ENCODE results near the gene WDR93. TPM values are rescaled to one million over a fixed set of nuclear protein-coding genes. Genes with fewer than 3 reads are reported as not detected.
A peak's percentile ranks its signal among the peaks of the same experiment; 100 is the strongest.

The WDR93 gene
- total RNA-seq (2014; rRNA removed; shearing (Covaris generic)): 0.05 TPM in 1 of 2 replicates, not detected in the other

DNA sequence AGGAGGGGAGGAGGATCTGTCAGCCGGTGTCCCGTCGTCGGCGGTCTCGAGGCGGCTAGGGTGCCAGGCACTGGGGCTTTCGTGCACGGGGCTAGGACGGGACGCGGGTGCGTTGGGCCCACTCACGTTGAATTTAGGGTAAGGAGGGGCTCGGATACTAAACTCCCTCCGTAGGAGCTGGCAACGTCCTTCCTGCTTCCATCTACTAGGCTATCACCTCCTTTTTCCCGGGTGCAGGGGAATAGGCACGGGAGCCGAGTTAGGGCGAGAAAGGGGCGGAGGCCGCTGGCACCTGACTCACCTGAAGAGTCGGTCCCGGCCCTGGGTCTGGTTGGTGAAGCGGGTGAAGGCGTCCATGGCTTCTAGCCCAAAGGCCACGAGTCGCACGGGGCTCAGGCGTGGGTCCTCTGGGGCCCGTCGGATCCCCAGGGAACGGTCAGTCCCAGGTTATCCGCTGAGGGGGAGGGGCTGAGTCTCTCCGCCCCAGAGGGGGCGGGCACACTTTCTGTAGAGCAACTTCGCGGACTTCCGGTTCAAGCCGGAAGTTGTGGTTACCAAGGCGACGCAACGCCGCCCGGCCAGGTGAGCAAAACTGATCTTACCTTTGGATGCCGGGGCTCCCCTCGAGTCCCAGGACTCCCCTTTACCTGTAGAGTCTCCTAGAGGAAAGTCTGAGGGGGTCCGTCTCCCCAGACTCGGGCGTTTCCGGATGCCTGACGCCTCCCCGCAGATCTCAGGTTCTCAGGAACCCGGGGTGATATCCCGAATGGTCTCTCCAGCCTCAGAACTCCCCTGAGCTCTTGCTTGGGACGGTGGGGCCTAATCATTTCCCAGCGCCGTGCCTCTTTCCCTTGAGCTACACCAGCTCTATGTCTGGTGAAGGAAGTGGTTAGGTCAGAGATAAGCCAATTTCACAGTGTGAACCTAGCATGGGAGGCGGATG is at the start of gene WDR93, which contains the start of gene PEX11A:
TSS of gene WDR93 (plus strand) at position 536 of the 943 bp plus-strand sequence. CDS start 10,936 bp downstream, outside the sequence.
TSS of gene PEX11A (minus strand) at position 479 of the 943 bp plus-strand sequence. CDS start at position 357, 122 bp downstream.
- Histone ChIP-seq H3K9me3 (replicated peaks) (no peaks in the 10 kb centered on the region; the same call in 1 of the 2 replicates), H3K27ac (no peak within 1 kb of the TSS), H3K36me3 (peaks cover 6% of the 10 kb centered on the region; the same call in 1 of the 2 replicates), H3K4me3 (peak within 1 kb of the TSS; percentile 71), H3K4me1 (replicated peaks) (peaks cover 4% of the 10 kb centered on the region), H3K27me3 (replicated peaks) (no peaks in the 10 kb centered on the region; the same call in 1 of the 2 replicates)
- peak; percentile 71 to 73 for DNase-seq (ENCODE audit: low read depth in 1 of 2, low spot score in 2 of 2)

DNA sequence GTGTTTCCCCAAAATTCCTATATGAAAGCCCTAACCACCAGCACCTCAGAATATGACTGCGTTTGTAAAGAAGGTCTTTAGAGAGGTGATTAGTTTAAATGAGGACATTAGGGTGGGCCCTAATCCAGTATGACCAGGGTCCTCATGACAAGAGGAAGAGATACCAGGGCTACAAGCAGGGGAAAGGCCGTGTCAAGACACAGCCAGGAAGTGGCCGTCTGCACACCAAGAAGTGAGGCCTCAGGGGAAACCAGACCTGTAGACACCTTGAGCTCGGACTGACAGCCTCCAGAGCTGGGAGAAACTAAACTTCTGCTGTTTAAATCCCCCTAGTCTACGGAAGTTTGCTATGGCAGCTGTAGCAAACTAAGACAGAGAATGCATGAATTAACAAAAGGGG is 49.6 kb upstream of the WDR93 start:
- Histone ChIP-seq H3K9me3 (replicated peaks) (no peaks in the 10 kb centered on the region), H3K27me3 (replicated peaks) (no peaks in the 10 kb centered on the region), H3K27ac (no peak overlapping the region), H3K4me1 (replicated peaks) (no peaks in the 10 kb centered on the region), H3K36me3 (peaks cover 40% of the 10 kb centered on the region), H3K4me3 (no peak overlapping the region)
- DNase-seq (ENCODE audit: low read depth in 1 of 2, low spot score in 2 of 2): no peak

DNA sequence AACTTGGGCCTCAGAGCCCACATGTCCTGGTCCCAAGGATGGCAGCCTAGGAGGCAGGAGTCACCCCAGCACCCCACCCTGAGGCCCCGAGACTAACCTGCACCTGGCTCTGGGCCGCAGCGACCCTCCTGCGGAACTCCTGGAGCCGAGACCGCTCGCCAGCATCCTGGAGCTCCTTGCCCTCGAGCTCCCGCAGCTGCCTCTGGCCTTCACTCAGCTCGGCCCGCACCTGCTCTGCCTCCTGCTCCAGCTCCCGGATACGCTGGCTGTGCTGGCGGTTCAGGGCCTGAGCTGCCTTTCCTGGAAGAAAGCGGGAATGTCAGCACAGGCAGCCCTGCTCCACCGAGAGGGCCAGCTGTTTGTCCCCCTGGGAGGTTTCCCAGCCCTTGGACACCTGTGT is 48.5 kb upstream of the WDR93 start:
- H3K9me3 ChIP-seq (replicated peaks): no peaks in the 10 kb centered on the region
- H3K27ac ChIP-seq: no peak overlapping the region
- no peaks in the 10 kb centered on the region for H3K27me3 ChIP-seq (replicated peaks)
- H3K36me3 ChIP-seq: peaks cover 51% of the 10 kb centered on the region
- H3K4me1 ChIP-seq (replicated peaks): no peaks in the 10 kb centered on the region
- H3K4me3 ChIP-seq: no peak overlapping the region
- DNase-seq (ENCODE audit: low read depth in 1 of 2, low spot score in 2 of 2): no peak

DNA sequence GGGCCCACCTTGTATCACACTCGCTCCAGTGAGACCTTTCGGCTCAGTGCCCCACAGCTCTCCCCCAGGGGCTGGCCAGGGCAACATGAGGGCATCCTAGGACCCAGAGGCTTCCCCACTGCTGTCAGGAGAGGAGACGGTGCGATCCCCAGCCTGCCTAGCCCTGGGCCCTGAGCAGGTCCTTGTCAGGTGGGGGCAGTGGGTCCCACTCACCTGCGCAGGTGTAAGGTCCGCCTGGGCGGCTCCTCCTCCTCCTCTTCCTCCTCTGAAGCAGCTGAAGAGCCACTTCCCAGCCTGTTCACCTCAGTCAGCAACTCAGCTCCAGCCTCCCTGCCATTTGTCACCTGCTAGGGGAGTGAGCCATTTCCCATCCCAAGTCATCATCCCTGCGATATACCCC is 44.9 kb upstream of the WDR93 start:
- Histone ChIP-seq H3K27me3 (replicated peaks) (no peaks in the 10 kb centered on the region), H3K4me1 (replicated peaks) (no peaks in the 10 kb centered on the region), H3K36me3 (peaks cover 72% of the 10 kb centered on the region), H3K9me3 (replicated peaks) (no peaks in the 10 kb centered on the region), H3K4me3 (no peak overlapping the region), H3K27ac (no peak overlapping the region)
- DNase-seq (ENCODE audit: low read depth in 1 of 2, low spot score in 2 of 2): no peak

DNA sequence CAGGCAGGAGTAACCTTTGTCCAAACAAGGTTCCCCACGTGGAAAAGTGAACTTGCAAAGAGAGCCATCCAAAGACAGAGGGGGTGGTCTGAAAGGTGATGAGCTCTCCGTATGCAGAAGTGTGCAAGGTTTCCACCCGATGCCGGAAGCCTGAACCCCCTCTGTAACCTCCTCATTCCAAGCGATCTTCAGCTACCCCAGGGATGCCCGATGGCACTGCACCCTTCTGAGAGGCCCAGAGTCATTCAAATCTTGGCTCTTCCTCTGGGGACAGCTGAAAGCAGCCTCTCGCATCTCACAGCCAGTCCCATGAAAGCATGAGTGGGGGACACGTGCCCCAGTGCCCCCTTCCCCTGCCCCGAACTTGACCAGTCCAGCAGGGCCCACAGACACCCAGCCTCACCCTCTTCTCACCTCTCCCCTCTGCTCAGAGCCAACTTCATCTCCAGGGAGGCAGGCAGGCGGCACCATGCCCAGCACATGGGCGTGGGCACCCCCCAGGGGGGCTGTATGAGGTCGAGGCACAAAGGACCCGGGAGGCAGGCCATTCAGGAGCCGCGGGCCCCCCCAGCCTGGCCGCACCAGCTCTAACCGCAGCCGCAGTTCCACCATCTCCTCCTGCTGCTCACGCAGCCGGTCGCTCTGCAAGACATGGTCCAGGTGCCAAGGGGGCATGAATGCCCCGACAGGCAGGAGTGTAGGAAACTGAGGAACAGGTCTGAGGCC is 44.0 kb upstream of the WDR93 start:
- H3K27me3 ChIP-seq (replicated peaks): no peaks in the 10 kb centered on the region
- H3K36me3 ChIP-seq: peaks cover 68% of the 10 kb centered on the region
- H3K4me1 ChIP-seq (replicated peaks): no peaks in the 10 kb centered on the region
- DNase-seq (ENCODE audit: low read depth in 1 of 2, low spot score in 2 of 2): no peak
- no peak overlapping the region for H3K4me3 ChIP-seq
- H3K27ac ChIP-seq: no peak overlapping the region
- no peaks in the 10 kb centered on the region for H3K9me3 ChIP-seq (replicated peaks)

DNA sequence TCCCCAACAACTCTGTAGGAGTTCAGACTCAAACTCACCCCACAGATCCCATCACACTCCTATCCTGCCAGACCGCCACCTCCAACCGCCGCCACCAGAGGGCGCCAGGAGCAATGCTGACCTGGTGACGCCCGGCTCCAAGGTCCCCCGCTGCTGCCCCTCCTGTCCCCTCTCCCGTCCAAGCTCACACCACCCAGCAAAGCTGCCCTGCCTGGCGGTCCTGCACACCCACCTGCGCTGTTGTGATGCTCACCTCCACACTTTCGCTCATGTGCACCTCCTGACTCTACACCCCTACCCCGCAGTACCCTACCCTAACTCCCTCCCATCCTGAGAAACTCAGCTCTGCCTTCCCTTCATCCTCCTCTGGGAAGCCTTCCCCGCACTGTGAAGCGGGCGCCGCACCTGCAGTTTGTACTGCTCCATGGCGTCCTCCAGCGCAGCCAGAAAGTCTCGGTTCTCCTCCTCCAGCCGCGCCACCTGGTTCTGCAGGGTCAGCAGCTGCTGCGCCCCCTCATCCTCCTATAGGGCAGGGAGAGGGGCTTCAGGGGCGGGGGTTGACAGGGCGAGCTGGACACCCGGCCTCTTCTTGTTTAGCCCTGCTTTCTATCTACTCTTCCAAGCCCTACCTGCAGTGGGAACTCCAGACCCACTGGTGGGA is 43.3 kb upstream of the WDR93 start:
- Histone ChIP-seq H3K36me3 (peaks cover 69% of the 10 kb centered on the region), H3K27me3 (replicated peaks) (no peaks in the 10 kb centered on the region), H3K4me1 (replicated peaks) (no peaks in the 10 kb centered on the region), H3K4me3 (no peak overlapping the region), H3K9me3 (replicated peaks) (no peaks in the 10 kb centered on the region), H3K27ac (no peak overlapping the region)
- DNase-seq (ENCODE audit: low read depth in 1 of 2, low spot score in 2 of 2): peak; percentile 57 to 86

DNA sequence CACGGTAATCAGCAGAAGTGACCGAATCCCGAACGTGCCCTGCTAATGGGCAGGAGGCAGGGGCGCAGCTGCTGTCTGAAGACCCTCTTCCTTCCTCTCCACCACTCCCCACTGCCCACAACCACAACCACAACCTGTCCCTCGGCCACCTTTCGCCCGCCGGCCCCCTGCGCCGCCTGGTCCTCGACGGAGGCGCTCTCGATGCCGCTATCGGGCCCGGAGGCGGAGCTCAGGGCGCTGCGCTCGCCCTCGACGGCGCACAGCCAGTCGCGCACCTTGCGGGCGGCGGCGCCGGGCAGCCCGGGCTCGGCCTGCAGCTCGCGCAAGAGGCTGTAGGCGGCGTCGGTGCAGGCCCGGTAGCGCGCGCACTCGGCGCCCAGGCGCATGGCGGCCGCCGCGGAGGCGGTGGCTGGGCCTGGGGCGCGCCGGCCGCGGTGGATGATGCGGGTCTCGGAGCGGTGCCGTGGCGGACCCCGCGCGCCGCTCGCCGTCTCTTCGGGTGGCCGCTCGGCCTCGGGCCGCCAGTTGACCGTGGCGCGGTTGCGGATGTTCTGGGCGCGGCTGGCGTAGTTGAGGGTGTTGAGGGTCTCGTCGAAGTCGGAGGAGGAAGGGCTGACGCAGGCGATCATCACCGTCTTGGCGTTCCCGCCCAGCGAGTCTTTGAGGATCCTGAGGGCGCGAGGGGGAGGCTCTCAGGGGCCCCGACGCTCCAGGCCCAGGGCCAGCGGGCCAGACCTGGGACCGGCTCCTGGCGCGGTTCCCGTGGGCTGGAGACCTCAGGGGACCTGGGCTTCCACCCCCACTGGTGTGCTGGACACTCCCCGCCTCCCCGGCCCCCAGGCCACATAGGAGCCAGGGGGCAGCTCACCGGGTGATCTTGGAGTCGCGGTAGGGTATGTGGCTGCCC is 42.3 kb upstream of the WDR93 start:
- H3K4me1 ChIP-seq (replicated peaks): no peaks in the 10 kb centered on the region
- no peak overlapping the region for H3K27ac ChIP-seq
- H3K9me3 ChIP-seq (replicated peaks): no peaks in the 10 kb centered on the region
- no peak for DNase-seq (ENCODE audit: low read depth in 1 of 2, low spot score in 2 of 2)
- H3K36me3 ChIP-seq: peaks cover 75% of the 10 kb centered on the region
- H3K4me3 ChIP-seq: no peak overlapping the region
- H3K27me3 ChIP-seq (replicated peaks): no peaks in the 10 kb centered on the region

DNA sequence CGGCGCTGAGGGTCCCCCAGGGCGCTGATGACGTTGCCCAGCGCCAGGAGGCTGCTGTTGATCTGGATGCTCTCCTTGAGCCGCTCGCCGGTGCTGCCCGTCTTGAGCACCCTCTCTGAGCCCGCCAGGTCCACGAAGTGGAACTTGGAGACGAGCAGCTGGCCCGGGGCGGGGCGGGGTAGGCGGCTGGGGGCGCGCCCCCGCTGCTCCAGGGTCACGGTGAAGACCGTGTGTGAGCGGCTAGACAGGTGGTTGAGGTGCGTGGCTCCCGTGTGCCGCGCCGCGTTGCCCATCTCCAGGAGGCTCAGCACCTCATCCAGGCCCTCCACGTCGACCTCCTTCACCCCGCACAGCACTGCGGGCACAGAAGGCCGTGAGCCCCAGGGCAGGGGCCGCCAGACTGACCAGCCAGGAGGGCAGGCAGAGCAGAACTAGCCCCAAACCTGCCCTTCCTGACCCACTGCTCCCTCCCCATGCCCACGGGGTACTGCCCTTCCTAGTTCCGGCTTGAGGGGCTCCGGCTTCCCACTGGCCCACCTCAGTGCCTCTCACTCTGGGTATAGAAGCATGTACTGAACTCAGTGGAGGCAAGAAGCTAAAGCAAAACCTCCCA is 41.5 kb upstream of the WDR93 start:
- peaks cover 73% of the 10 kb centered on the region for H3K36me3 ChIP-seq

DNA sequence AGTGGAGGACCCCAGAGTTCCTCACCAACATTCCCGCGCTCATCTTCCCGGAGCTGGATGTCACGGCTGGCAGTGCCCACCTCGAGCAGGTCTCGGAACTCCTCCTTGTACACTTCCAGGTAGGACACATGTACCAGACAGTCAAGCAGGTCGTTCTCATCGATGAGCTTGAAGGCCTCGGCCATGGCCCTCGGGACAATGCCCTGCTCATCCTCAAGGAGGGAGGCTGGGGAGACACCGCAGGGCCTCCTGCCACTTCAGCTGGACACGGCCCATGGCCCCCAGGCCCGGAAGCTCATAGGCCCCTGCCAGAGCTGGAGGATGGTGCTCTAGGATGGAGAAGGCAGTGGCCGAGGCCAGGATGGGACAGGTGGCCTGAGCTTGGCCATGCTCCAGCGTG is 40.9 kb upstream of the WDR93 start:
- Histone ChIP-seq H3K4me1 (replicated peaks) (peaks cover 9% of the 10 kb centered on the region; the same call in 1 of the 2 replicates), H3K27ac (no peak overlapping the region), H3K27me3 (replicated peaks) (no peaks in the 10 kb centered on the region), H3K4me3 (no peak overlapping the region), H3K36me3 (peaks cover 72% of the 10 kb centered on the region), H3K9me3 (replicated peaks) (no peaks in the 10 kb centered on the region)
- no peak for DNase-seq (ENCODE audit: low read depth in 1 of 2, low spot score in 2 of 2)

More for the DNA sequence above, 41.5 kb upstream of the WDR93 start:
- no peak overlapping the region for H3K27ac ChIP-seq
- peaks cover 4% of the 10 kb centered on the region; the same call in 1 of the 2 replicates for H3K4me1 ChIP-seq (replicated peaks)
- H3K27me3 ChIP-seq (replicated peaks): no peaks in the 10 kb centered on the region
- H3K9me3 ChIP-seq (replicated peaks): no peaks in the 10 kb centered on the region
- DNase-seq (ENCODE audit: low read depth in 1 of 2, low spot score in 2 of 2): no peak
- no peak overlapping the region for H3K4me3 ChIP-seq

DNA sequence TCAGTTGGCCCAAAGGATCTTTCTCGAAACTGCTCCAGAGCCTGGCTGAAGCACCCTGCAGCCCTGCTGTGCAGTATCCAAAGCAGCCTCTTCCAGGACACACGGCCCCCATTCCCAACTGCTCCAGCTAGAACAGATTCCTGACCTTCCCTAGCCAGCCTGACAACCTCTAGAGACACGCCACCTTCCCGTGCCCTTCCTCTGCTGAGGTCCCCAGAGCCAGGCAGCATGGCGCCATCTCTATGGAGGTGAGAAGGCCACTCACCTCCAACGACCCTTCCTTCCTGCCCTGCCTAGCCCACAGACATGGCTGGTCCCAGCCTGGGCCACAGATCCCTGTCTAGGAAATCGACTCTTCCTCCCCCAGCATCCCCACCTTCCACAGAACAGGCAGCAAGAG is 38.5 kb upstream of the WDR93 start:
- peaks cover 15% of the 10 kb centered on the region for H3K4me1 ChIP-seq (replicated peaks)
- H3K27me3 ChIP-seq (replicated peaks): no peaks in the 10 kb centered on the region
- no peaks in the 10 kb centered on the region for H3K9me3 ChIP-seq (replicated peaks)
- no peak overlapping the region for H3K27ac ChIP-seq
- peaks cover 54% of the 10 kb centered on the region for H3K36me3 ChIP-seq
- no peak for DNase-seq (ENCODE audit: low read depth in 1 of 2, low spot score in 2 of 2)
- H3K4me3 ChIP-seq: no peak overlapping the region

DNA sequence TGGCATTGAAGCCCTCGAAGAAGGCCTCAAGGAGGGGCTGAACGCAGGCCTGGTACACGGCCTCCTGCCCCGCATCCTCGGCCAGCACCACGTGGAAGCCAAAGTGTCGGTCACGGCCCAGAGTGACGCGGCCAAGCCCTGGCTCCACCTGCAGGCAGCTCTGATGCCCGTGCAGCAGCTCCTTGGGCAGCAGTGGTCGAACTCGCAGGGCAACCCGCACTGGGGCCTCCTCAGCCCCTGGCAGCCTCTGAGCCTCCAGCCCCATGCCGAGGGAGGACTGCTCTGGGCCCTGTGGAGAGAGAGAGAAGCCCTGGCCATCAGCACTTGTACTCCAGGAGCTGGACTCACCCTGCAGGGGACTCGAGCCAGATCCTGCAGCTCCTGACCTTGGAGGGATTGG is 37.9 kb upstream of the WDR93 start:
- H3K27me3 ChIP-seq (replicated peaks): no peaks in the 10 kb centered on the region
- DNase-seq (ENCODE audit: low read depth in 1 of 2, low spot score in 2 of 2): no peak
- H3K9me3 ChIP-seq (replicated peaks): no peaks in the 10 kb centered on the region
- H3K4me3 ChIP-seq: no peak overlapping the region
- peaks cover 15% of the 10 kb centered on the region for H3K4me1 ChIP-seq (replicated peaks)
- H3K27ac ChIP-seq: no peak overlapping the region
- H3K36me3 ChIP-seq: peaks cover 49% of the 10 kb centered on the region

DNA sequence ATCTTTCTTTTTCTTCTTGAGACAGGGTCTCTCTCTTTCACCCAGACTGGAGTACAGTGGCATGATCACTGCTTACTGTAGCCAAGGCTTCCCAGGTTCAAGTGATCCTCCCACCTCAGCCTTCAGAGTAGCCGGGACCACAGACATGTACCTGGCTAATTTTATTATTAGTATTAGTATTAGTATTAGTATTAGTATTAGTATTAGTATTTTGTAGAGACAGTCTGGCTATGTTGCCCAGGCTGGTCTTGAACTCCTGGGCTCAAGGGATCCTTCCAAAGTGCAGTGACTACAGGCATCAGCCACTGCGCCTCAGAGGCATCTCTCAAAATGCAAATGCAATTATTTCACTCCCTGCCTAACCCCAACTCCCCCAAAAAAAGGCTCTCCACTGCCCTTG is 37.0 kb upstream of the WDR93 start:
- no peaks in the 10 kb centered on the region for H3K27me3 ChIP-seq (replicated peaks)
- H3K36me3 ChIP-seq: peaks cover 43% of the 10 kb centered on the region
- H3K27ac ChIP-seq: no peak overlapping the region
- no peak for DNase-seq (ENCODE audit: low read depth in 1 of 2, low spot score in 2 of 2)
- no peak overlapping the region for H3K4me3 ChIP-seq
- no peaks in the 10 kb centered on the region for H3K9me3 ChIP-seq (replicated peaks)
- H3K4me1 ChIP-seq (replicated peaks): peaks cover 15% of the 10 kb centered on the region

All from SJSA1 (cell line).